ENCODE results near the gene DLG1.

DLG1 gene

DNA sequence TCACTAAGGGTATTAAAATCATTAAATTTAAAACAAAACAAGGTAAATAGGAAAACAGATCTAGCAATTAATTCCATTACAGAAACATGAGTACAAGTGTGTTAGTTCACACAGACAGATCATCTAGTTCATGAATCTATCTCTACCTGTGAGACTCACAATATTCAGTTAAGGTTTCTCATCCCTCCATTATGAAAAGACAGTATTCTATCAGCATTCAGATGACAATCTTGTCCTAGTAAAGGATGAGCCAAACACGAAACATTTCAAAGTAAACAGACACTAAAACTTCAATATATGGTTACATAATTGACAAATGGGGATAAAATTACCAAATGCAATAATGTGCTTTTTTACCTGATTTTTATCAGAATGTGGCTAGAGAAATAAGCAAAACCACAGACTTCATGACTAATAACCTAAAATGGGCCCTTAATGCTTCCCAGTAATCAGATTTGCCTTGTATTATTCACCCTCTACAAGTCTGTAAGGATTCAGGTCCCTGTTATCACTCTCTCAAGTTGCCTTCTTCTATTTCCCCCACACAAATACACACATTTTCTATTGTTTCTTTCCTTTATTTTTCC is 126.8 kb downstream of the DLG1 start:
- TF ChIP-seq CTCF (conservative IDR thresholded peaks at IDR 0.05): no peak

DNA sequence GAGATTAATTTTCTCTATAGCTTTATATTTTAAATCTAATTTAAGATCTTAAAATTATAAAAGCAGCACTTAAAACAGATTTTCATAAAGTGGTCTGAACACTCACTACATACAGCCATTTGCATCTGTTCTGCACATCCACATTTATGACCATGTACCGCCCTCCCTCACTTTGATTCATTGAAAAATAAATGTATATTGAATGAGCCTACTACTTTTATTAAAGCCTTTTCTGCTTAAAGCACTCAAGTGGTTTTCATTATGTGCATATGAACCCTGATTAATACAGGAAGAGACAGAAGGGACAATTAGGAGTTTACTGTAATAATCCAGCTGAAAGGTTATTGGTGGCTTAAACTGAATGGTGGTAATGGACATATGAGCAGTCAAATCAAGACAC is 129.4 kb downstream of the DLG1 start:
- no peak overlapping the region for H3K27ac ChIP-seq
- no peak for TF ChIP-seq CTCF (conservative IDR thresholded peaks at IDR 0.05)

More for the DNA sequence above, 126.8 kb downstream of the DLG1 start:
- no peak overlapping the region for H3K27ac ChIP-seq

DNA sequence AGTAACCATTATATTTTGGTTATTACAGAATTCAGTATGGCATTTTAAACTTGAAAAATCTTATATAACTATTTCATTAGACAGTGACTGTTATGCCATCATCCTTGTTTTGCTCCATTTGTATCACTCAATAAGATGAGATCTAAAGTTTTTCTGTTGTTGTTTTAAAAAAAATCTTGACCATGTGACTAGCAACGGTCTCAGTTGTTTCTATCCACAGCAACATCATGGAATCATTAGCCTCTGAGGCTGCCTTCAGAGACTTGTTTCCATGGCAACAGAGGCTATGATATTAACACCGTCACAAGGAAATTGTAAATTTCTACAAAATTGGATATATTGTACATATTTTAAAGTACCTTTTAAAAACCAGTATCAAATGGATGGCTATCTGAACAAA is 129.8 kb downstream of the DLG1 start:
- TF ChIP-seq CTCF (conservative IDR thresholded peaks at IDR 0.05): no peak
- no peak overlapping the region for H3K27ac ChIP-seq

DNA sequence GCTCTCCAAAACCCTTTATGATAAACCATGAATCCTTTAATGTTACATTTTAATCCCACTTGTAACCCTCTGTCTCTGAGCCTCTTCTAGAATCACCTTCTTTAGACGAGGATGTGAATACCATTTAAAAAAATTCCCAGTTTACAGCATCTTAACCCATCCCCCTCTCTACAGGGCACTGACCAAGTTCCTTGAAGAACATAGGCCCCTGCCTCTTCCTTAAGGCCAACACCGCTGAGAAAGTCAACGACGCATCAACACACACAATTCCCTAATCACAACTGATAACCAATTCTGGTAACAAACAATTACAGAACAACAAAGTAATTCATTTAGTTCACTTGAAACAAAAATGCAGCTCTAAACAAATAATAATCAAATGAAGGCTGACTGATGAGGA is 130.3 kb downstream of the DLG1 start:
- no peak for TF ChIP-seq CTCF (conservative IDR thresholded peaks at IDR 0.05)
- no peak overlapping the region for H3K27ac ChIP-seq

GRCh38 chr3:197167549-197167948 is 130.9 kb downstream of the DLG1 start:
- TF ChIP-seq CTCF (conservative IDR thresholded peaks at IDR 0.05): no peak
- H3K27ac ChIP-seq: no peak overlapping the region

DNA sequence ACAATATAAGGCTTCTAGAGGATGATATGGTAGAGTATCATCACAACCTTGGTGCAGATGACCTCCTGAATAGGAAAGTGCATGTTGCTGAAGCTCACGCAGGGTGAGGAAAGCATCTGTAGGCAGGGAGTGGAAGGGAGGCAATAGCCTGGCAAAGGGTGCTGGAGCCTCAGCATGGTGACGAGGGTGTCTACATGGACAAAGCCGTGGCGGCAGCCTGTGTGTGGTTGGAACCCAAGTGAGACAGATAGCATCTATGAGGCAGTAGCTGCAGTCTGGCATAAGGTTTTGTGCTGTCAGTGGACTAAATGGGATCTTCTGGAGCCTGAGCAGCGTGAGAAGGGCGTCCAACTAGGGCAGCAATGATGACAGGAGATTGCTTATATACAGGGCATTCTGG is 132.5 kb downstream of the DLG1 start:
- no peak for TF ChIP-seq CTCF (conservative IDR thresholded peaks at IDR 0.05)
- no peak overlapping the region for H3K27ac ChIP-seq

- no peak for TF ChIP-seq CTCF (conservative IDR thresholded peaks at IDR 0.05)
Observed at GRCh38 chr3:197155046-197155445, 143.4 kb downstream of the DLG1 start.

More at GRCh38 chr3:197155046-197155445, 143.4 kb downstream of the DLG1 start:
- H3K27ac ChIP-seq: no peak overlapping the region

All from VCaP (cell line).